OCI-LY3 (cell line): Measurements from ENCODE around the gene RIGI.

Source experiments
- CTCF ChIP-seq: fragments of 200-600, 300-600 bp; sonication (generic); IDR thresholded peaks from 2 replicates; pipeline ENCODE4 v1.5.1; 2014; ENCODE audit warnings: antibody characterized with exemption, low read length, low read depth
- EZH2phosphoT487 ChIP-seq: fragments of 200-600 bp; shearing (Covaris generic); IDR thresholded peaks from 2 replicates; pipeline ENCODE4 v1.6.1; 2018; ENCODE audit warnings: antibody characterized with exemption, mixed run types, low read depth

GRCh38 chr9:32554591-32554990, 28.6 kb upstream of the RIGI start:
- no peak for TF ChIP-seq CTCF
- TF ChIP-seq EZH2phosphoT487, result no peak
